ENCODE measurements around the gene TSNAXIP1. TPM values are rescaled to one million over a fixed set of nuclear protein-coding genes. Genes with fewer than 3 reads are reported as not detected.

TSNAXIP1 gene
- polyA plus RNA-seq, 3 donors: 0.23 TPM; not detected in 2

DNA sequence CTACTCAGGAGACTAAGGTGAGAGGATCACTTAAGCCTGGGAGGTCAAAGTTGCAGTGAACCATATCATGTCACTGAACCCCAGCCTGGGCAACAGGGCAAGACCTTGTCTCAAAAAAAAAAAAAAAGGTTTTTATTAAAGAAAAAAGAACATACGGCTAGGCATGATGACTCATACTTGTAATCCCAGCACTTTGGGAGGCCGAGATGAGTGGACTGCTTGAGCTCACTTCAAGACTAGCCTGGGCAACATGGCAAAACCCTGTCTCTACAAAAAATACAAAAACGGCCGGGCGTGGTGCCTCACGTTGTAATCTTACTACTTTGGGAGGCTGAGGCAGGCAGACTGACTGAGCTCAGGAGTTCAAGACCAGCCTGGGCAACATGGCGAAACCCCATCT lies 38.7 kb upstream of the TSNAXIP1 start:
- Mint-ChIP-seq H3K27me3 (ENCODE audit: low read depth in 3 of 3) (no peaks in the 10 kb centered on the region), H3K4me1 (peaks cover under 1% of the 10 kb centered on the region), H3K4me3 (no peak overlapping the region), H3K36me3 (peaks cover 44 to 49% of the 10 kb centered on the region in 2 donors), H3K27ac (no peak overlapping the region), H3K9me3 (no peaks in the 10 kb centered on the region)
- DNase-seq: no peak
- Histone ChIP-seq H3K79me2 (ENCODE audit: insufficient read depth, low read length) (no peaks in the 10 kb centered on the region), H2AFZ (ENCODE audit: insufficient read depth, low read depth, low read length, poor library complexity, severe bottlenecking) (no peak overlapping the region), H3K27me3 (ENCODE audit: control insufficient read depth in 2 of 2, insufficient read depth in 2 of 2, low read length in 2 of 2) (no peaks in the 10 kb centered on the region), H3K9ac (ENCODE audit: insufficient read depth, low read length, poor library complexity, severe bottlenecking) (no peak overlapping the region), H3K4me2 (replicated peaks; ENCODE audit: extremely low read depth, low read length, poor library complexity, severe bottlenecking) (no peak overlapping the region), H3K4me1 (ENCODE audit: control insufficient read depth in 1 of 2, insufficient read depth in 2 of 2, low read length in 2 of 2) (no peaks in the 10 kb centered on the region), H3K36me3 (replicated peaks in 1 of 2; ENCODE audit: control insufficient read depth in 1 of 2, insufficient read depth in 2 of 2, low read length in 2 of 2) (peaks cover 31 to 63% of the 10 kb centered on the region in 2 donors), H3K27ac (ENCODE audit: low read depth in 1 of 2, low read length in 2 of 2) (no peak overlapping the region), H3K4me3 (replicated peaks in 1 of 3; ENCODE audit: low read depth in 2 of 3, low read length in 3 of 3) (no peak overlapping the region), H4K20me1 (ENCODE audit: insufficient read depth, low read length) (peaks cover 7% of the 10 kb centered on the region), H3K9me3 (replicated peaks in 1 of 2; ENCODE audit: control insufficient read depth in 1 of 2, insufficient read depth in 1 of 2, low read length in 2 of 2) (no peaks in the 10 kb centered on the region)
- WGBS (ENCODE audit: insufficient coverage): 86% methylated on average over 4 of the region's 7 CpGs
- intact Hi-C loops (cut with micrococcal nuclease): no loop called here
- TF ChIP-seq, protein P1, sequence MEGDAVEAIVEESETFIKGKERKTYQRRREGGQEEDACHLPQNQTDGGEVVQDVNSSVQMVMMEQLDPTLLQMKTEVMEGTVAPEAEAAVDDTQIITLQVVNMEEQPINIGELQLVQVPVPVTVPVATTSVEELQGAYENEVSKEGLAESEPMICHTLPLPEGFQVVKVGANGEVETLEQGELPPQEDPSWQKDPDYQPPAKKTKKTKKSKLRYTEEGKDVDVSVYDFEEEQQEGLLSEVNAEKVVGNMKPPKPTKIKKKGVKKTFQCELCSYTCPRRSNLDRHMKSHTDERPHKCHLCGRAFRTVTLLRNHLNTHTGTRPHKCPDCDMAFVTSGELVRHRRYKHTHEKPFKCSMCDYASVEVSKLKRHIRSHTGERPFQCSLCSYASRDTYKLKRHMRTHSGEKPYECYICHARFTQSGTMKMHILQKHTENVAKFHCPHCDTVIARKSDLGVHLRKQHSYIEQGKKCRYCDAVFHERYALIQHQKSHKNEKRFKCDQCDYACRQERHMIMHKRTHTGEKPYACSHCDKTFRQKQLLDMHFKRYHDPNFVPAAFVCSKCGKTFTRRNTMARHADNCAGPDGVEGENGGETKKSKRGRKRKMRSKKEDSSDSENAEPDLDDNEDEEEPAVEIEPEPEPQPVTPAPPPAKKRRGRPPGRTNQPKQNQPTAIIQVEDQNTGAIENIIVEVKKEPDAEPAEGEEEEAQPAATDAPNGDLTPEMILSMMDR (IDR thresholded peaks at IDR 0.05): no peak

DNA sequence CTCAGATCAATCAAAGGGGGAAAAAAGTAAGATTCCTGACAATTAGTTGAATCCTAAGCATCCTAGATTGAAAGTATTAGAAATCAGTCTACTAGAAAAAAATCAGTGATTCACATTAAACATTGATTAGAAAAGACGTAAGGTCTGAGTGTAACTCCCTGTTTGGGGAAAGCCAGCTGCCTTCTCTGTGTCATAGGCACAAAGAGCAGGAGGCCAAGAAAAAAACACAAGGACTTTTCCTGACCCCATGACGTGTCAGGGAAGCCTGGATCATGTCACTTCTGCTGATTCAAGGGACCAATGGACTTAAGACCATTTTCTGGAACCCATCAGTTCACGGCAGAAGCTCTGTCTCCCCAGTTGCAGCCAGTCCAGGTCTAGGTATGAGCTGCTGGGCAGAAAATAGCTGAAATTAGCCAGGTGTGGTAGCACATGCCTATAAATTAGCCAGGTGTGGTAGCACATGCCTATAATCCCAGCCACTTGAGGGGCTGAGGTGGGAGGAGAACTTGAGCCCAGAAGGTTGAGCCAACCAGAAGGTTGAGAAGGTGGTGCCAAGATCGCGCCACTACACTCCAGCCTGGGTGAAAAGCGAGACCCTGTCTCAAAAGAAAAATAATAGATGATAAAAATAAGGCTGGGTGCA lies 36.2 kb upstream of the TSNAXIP1 start:
- intact Hi-C loops (cut with micrococcal nuclease): no loop called here
- Histone ChIP-seq H3K9me3 (replicated peaks in 1 of 2; ENCODE audit: control insufficient read depth in 1 of 2, insufficient read depth in 1 of 2, low read length in 2 of 2) (no peaks in the 10 kb centered on the region), H2AFZ (ENCODE audit: insufficient read depth, low read depth, low read length, poor library complexity, severe bottlenecking) (no peak overlapping the region), H3K36me3 (replicated peaks in 1 of 2; ENCODE audit: control insufficient read depth in 1 of 2, insufficient read depth in 2 of 2, low read length in 2 of 2) (peaks cover 29 to 53% of the 10 kb centered on the region in 2 donors), H3K9ac (ENCODE audit: insufficient read depth, low read length, poor library complexity, severe bottlenecking) (no peak overlapping the region), H3K4me1 (ENCODE audit: control insufficient read depth in 1 of 2, insufficient read depth in 2 of 2, low read length in 2 of 2) (no peaks in the 10 kb centered on the region), H3K27me3 (ENCODE audit: control insufficient read depth in 2 of 2, insufficient read depth in 2 of 2, low read length in 2 of 2) (no peaks in the 10 kb centered on the region), H4K20me1 (ENCODE audit: insufficient read depth, low read length) (peaks cover 24% of the 10 kb centered on the region), H3K27ac (ENCODE audit: low read depth in 1 of 2, low read length in 2 of 2) (no peak overlapping the region), H3K4me2 (replicated peaks; ENCODE audit: extremely low read depth, low read length, poor library complexity, severe bottlenecking) (no peak overlapping the region), H3K4me3 (replicated peaks in 1 of 3; ENCODE audit: low read depth in 2 of 3, low read length in 3 of 3) (no peak overlapping the region), H3K79me2 (ENCODE audit: insufficient read depth, low read length) (no peaks in the 10 kb centered on the region)
- Mint-ChIP-seq H3K4me1 (peaks cover 6% of the 10 kb centered on the region), H3K36me3 (peaks cover 48 to 52% of the 10 kb centered on the region in 2 donors), H3K4me3 (no peak overlapping the region), H3K9me3 (peaks cover 0 to 1% (median 0%) of the 10 kb centered on the region in 7 donors), H3K27ac (peak overlapping the region in 1 of 7 donors; percentile 31), H3K27me3 (ENCODE audit: low read depth in 3 of 3) (no peaks in the 10 kb centered on the region)
- TF ChIP-seq, protein P1 (IDR thresholded peaks at IDR 0.05): no peak
- WGBS (ENCODE audit: insufficient coverage): 94% methylated on average over 3 of the region's 6 CpGs
- DNase-seq: no peak

All from CD14-positive monocyte (primary cell).